ENCODE measurements around the gene ZNF536.

DNA sequence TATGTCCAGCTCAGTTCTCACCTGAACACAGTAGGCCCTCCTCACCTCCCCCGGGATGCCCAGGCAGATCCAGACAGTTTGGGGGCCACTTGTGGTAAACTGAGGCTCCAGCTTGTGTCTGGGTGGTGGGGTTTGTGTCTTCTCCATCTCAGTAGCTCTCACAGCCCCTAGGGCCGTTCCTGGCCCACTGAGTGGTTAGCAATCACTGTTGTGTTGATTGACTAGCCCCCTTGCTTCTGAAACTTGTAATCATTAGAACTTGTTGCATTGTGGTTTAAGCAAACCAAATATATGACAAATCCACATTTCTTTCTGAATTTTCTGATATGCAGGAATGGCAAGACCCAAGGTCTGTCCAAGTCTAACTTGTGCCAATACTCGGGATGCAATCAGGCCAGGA lies 13.9 kb upstream of the ZNF536 start:
- TF ChIP-seq, protein P1, sequence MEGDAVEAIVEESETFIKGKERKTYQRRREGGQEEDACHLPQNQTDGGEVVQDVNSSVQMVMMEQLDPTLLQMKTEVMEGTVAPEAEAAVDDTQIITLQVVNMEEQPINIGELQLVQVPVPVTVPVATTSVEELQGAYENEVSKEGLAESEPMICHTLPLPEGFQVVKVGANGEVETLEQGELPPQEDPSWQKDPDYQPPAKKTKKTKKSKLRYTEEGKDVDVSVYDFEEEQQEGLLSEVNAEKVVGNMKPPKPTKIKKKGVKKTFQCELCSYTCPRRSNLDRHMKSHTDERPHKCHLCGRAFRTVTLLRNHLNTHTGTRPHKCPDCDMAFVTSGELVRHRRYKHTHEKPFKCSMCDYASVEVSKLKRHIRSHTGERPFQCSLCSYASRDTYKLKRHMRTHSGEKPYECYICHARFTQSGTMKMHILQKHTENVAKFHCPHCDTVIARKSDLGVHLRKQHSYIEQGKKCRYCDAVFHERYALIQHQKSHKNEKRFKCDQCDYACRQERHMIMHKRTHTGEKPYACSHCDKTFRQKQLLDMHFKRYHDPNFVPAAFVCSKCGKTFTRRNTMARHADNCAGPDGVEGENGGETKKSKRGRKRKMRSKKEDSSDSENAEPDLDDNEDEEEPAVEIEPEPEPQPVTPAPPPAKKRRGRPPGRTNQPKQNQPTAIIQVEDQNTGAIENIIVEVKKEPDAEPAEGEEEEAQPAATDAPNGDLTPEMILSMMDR (IDR thresholded peaks at IDR 0.05): no peak
- TF ChIP-seq POLR2AphosphoS5 (IDR thresholded peaks at IDR 0.05): no peak
